Activated CD4-positive, CD25-positive, alpha-beta regulatory T cell treated with anti-CD3 and anti-CD28 coated beads, Interleukin-2, amount 50 U/mL, for 24 hours (primary cell): Measurements from ENCODE around the gene MED19.
"Not testable (repeated sequence)": the region's sequence is repeated elsewhere in the genome, so short reads cannot be mapped to it uniquely, and the experiment has no call there.

Source experiments
- ATAC-seq, 2 donors: fragments of 150-1000 bp; cut with Tn5 transposase; one replicate each; pipeline ENCODE4 v1.10.0; 2021; ENCODE audit warnings: mild to moderate bottlenecking in 1 of 2, moderate library complexity in 1 of 2

MED19 gene

GRCh38 chr11:57704932-57705331 is 7.1 kb downstream of the MED19 start:
- ATAC-seq = no peak

- ATAC-seq = no peak
These were observed 8.7 kb downstream of the MED19 start for GRCh38 chr11:57703341-57703740.

- ATAC-seq = no peak
These were observed 11.6 kb downstream of the MED19 start for GRCh38 chr11:57700425-57700824.

GRCh38 chr11:57699813-57700212 is 12.2 kb downstream of the MED19 start:
- no peak for ATAC-seq

- ATAC-seq = no peak
These were observed 13.1 kb downstream of the MED19 start for GRCh38 chr11:57698843-57699365.

GRCh38 chr11:57690474-57690873 is 21.5 kb downstream of the MED19 start:
- not testable (repeated sequence) for ATAC-seq

GRCh38 chr11:57681168-57681567 is 30.8 kb downstream of the MED19 start:
- no peak for ATAC-seq

- peak; percentile 38 to 62 for ATAC-seq
These were observed 31.5 kb downstream of the MED19 start for GRCh38 chr11:57680552-57680874.

- no peak for ATAC-seq
These were observed 32.6 kb downstream of the MED19 start for GRCh38 chr11:57679396-57679795.

GRCh38 chr11:57675176-57675941 is 36.7 kb downstream of the MED19 start:
- ATAC-seq = no peak

- no peak for ATAC-seq
These were observed 37.8 kb downstream of the MED19 start for GRCh38 chr11:57674251-57674650.

GRCh38 chr11:57668434-57668782 is 43.6 kb downstream of the MED19 start:
- no peak for ATAC-seq

GRCh38 chr11:57667736-57668433 is 44.1 kb downstream of the MED19 start, which contains the start of gene ZDHHC5:
Gene ZDHHC5 (plus strand): TSS chr11:57668114. CDS start chr11:57673091, 4,977 bp downstream.
- ATAC-seq = peak; percentile 91 to 92

- peak; percentile 64 to 68 for ATAC-seq
These were observed 44.8 kb downstream of the MED19 start for GRCh38 chr11:57667117-57667735.

- ATAC-seq = no peak
These were observed 48.0 kb downstream of the MED19 start for GRCh38 chr11:57663975-57664374.

GRCh38 chr11:57662893-57663292 is 49.1 kb downstream of the MED19 start:
- ATAC-seq = no peak

GRCh38 chr11:57659669-57660068 is 52.3 kb downstream of the MED19 start:
- ATAC-seq = no peak

GRCh38 chr11:57658023-57658361 is 54.0 kb downstream of the MED19 start:
- ATAC-seq = no peak

GRCh38 chr11:57657194-57658022 is 54.6 kb downstream of the MED19 start, which contains the start of gene CLP1:
Gene CLP1 (plus strand): TSS chr11:57657762. CDS start chr11:57659477, 1,715 bp downstream.
- peak; percentile 99 for ATAC-seq

GRCh38 chr11:57656885-57657193 is 55.2 kb downstream of the MED19 start:
- ATAC-seq = no peak
